Endothelial cell of umbilical vein (primary cell): ENCODE results near the gene RGL3. TPM values are rescaled to one million over a fixed set of nuclear protein-coding genes. Genes with fewer than 3 reads are reported as not detected.
A peak's percentile ranks its signal among the peaks of the same experiment; 100 is the strongest.

Experiments
- BruUV-seq: library from RNA; stranded (reverse); fragments of 400-500 nt; replicated peaks from 2 replicates; lab custom pipeline; 2021; lab: Mats Ljungman, UMichigan
- CTCF ChIA-PET: fragments of 300-600, 350-600 bp; sonication (Branson Sonifier 250); formaldehyde crosslinking; loops from one replicate; lab custom pipeline; 2021; ENCODE audit warnings: antibody characterized with exemption, inconsistent platforms; lab: Charles Lee
- POLR2A ChIA-PET: fragments of 300-600, 350-600 bp; sonication (Branson Sonifier 250); formaldehyde crosslinking; loops from one replicate; lab custom pipeline; 2021; ENCODE audit warnings: antibody characterized with exemption, inconsistent platforms; lab: Charles Lee
- DNase-seq: peaks from one replicate; pipeline ENCODE4 v3.0.0-alpha.2; 2011; ENCODE audit warnings: low read depth, low spot score
- FAIRE-seq: peaks from 2 replicates; lab custom pipeline; 2011; peaks lifted over from hg19 to GRCh38; lab: Jason Lieb, UNC
- H2AFZ ChIP-seq: 2 replicates; pipeline ENCODE4 v1.6.0; 2012; ENCODE audit warnings: low read depth, low read length, control low read depth, inconsistent platforms
- H3K27ac ChIP-seq: 2 replicates; pipeline ENCODE4 v1.5.1; 2011; ENCODE audit warnings: low read depth, mild to moderate bottlenecking, control low read depth, low read length, moderate library complexity; ENCODE audit not compliant: insufficient read depth
- H3K27me3 ChIP-seq, 2 experiments: 2 replicates each; pipeline versions ENCODE4 v1.6.0 to v1.6.1; 2011; ENCODE audit warnings: low read length in 2 of 2, mixed read lengths in 1 of 2; ENCODE audit not compliant: control insufficient read depth in 2 of 2, insufficient read depth in 2 of 2
- H3K36me3 ChIP-seq, 2 experiments: 2 replicates in 1 of 2; 3 replicates in 1 of 2; pipeline ENCODE4 v1.5.1; 2011; ENCODE audit warnings: low read length in 2 of 2, mild to moderate bottlenecking in 1 of 2, moderate library complexity in 1 of 2; ENCODE audit not compliant: control insufficient read depth in 2 of 2, insufficient read depth in 2 of 2; ENCODE audit errors: extremely low read depth in 1 of 2
- H3K4me1 ChIP-seq: 3 replicates; pipeline ENCODE4 v1.5.1; 2011; ENCODE audit warnings: mild to moderate bottlenecking, low read length; ENCODE audit not compliant: control insufficient read depth, insufficient read depth; ENCODE audit errors: extremely low read depth
- H3K4me2 ChIP-seq: 2 replicates; pipeline ENCODE4 v1.6.1; 2011; ENCODE audit warnings: low read length, control low read depth, mixed read lengths; ENCODE audit not compliant: insufficient read depth
- H3K4me3 ChIP-seq, 3 experiments: fragments of 200-600 bp in 1 of 3; sonication (generic), shearing (Covaris generic) in 1 of 3; replicated peaks in 1 of 3; 2 replicates each; pipeline ENCODE4 v1.5.1; 2011 to 2016; ENCODE audit warnings: control low read depth in 3 of 3, low read length in 3 of 3, mild to moderate bottlenecking in 2 of 3, inconsistent platforms in 1 of 3, low read depth in 1 of 3, moderate library complexity in 1 of 3; ENCODE audit not compliant: insufficient read depth in 1 of 3
- H3K79me2 ChIP-seq: 2 replicates; pipeline ENCODE4 v1.6.0; 2012; ENCODE audit warnings: low read length, inconsistent platforms; ENCODE audit not compliant: control insufficient read depth, insufficient read depth
- H3K9ac ChIP-seq: replicated peaks from 2 replicates; pipeline ENCODE3; 2011; ENCODE audit warnings: low read length, control low read depth; ENCODE audit not compliant: insufficient read depth; ENCODE audit errors: extremely low read depth
- H3K9me1 ChIP-seq: replicated peaks from 3 replicates; pipeline ENCODE4 v1.6.0; 2011; ENCODE audit warnings: mild to moderate bottlenecking, low read length; ENCODE audit not compliant: control insufficient read depth, insufficient read depth; ENCODE audit errors: extremely low read depth
- H3K9me3 ChIP-seq: replicated peaks from 2 replicates; pipeline ENCODE4 v1.5.1; 2012; ENCODE audit warnings: low read length, inconsistent platforms; ENCODE audit not compliant: control insufficient read depth, insufficient read depth
- H4K20me1 ChIP-seq: replicated peaks from 2 replicates; pipeline ENCODE3; 2011; ENCODE audit warnings: mild to moderate bottlenecking, low read length; ENCODE audit not compliant: control insufficient read depth, insufficient read depth; ENCODE audit errors: extremely low read depth
- CTCF ChIP-seq, 2 donors: IDR thresholded peaks; 1 replicate in 1 of 2; 2 replicates in 1 of 2; pipeline ENCODE4 v1.5.1; 2011; ENCODE audit warnings: low read length in 2 of 2, mild to moderate bottlenecking in 2 of 2, moderate library complexity in 2 of 2, control low read depth in 1 of 2, inconsistent platforms in 1 of 2, low read depth in 1 of 2; ENCODE audit not compliant: insufficient read depth in 1 of 2; ENCODE audit errors: extremely low read depth in 1 of 2
- EZH2 ChIP-seq: IDR thresholded peaks from 2 replicates; pipeline ENCODE4 v1.6.1; 2012; ENCODE audit warnings: borderline replicate concordance, low read depth, mild to moderate bottlenecking, moderate library complexity, low read length, inconsistent platforms; ENCODE audit not compliant: severe bottlenecking
- FOS ChIP-seq: IDR thresholded peaks from 2 replicates; pipeline ENCODE4 v1.6.1; 2011; ENCODE audit warnings: mild to moderate bottlenecking, low read length, moderate library complexity, borderline replicate concordance; ENCODE audit not compliant: insufficient read depth
- MYC ChIP-seq: IDR thresholded peaks from one replicate; pipeline ENCODE4 v1.6.1; 2011; ENCODE audit warnings: mild to moderate bottlenecking, low read depth, low read length
- POLR2AphosphoS5 ChIP-seq: IDR thresholded peaks from 2 replicates; pipeline ENCODE4 v1.6.1; 2012; ENCODE audit warnings: low read depth, mild to moderate bottlenecking, control low read depth, low read length, moderate library complexity; ENCODE audit not compliant: insufficient read depth
- dilution Hi-C: fragments of 300-500 bp; cut with MboI; formaldehyde crosslinking; loops from one replicate; pipeline ENCODE4 v1.15.0; 2019; ENCODE audit warnings: low sequenced_read_pairs; ENCODE audit not compliant: extremely low pct_ligation_motif_present
- intact Hi-C: fragments of 100-400 bp; cut with micrococcal nuclease; formaldehyde crosslinking; loops from one replicate; pipeline ENCODE4 v1.10.0; 2022
- polyA plus RNA-seq, 4 experiments: library from polyadenylated mRNA; depleted of rRNA in 3 of 4; stranded (reverse) in 3 of 4; unstranded in 1 of 4; fragments of >200 nt; gene quantifications; 2 replicates each; pipeline versions ENCODE4 v1.2.1 to v1.2.3, GENCODE V29; 2011 to 2012; ENCODE audit warnings: missing spikeins in 1 of 4
- total RNA-seq: library from RNA; stranded (reverse); gene quantifications from 2 replicates; pipeline ENCODE4 v1.2.3, GENCODE V29; 2021

Gene RGL3
- total and polyA plus RNA-seq, 2 donors (not counting 3 experiments of a cell fraction or from before 2014, with no cell fraction given): 0.23 to 5.2 TPM

GRCh38 chr19:11382898-11383705 lies 36.0 kb downstream of the RGL3 start:
- H3K27me3 ChIP-seq: no peaks in the 10 kb centered on the region
- H3K4me3 ChIP-seq: peak overlapping the region; percentile 7 to 46 (median 35)
- dilution Hi-C loops (no loop called here), intact Hi-C loops (loop anchor here (5.0 kb wide), 1 partner anchor 39 kb away; no protein-coding TSS in a partner anchor)
- H3K4me1 ChIP-seq: peaks cover 28% of the 10 kb centered on the region
- TF ChIP-seq MYC (no peak), EZH2 (no peak), CTCF (IDR thresholded peaks at IDR 0.05; ENCODE audit: extremely low read depth in 1 of 2, insufficient read depth in 1 of 2, low read depth in 1 of 2, low read length in 2 of 2) (peak; percentile 72 to 87), POLR2AphosphoS5 (no peak), FOS (no peak)
- POLR2A ChIA-PET: interaction anchor here (0.6 to 0.8 kb wide), 3 partner anchors 43 to 82 kb away, joined by 3 to 9 read pairs (median 6); no protein-coding TSS in a partner anchor
- CTCF ChIA-PET: interaction anchor here (0.7 to 5.5 kb wide), 17 partner anchors 9 to 99 kb away, joined by 3 to 55 read pairs (median 5); partner anchors contain the start of genes CCDC159, ODAD3, PRKCSH and RAB3D
- no peaks in the 10 kb centered on the region for H4K20me1 ChIP-seq
- H3K4me2 ChIP-seq: peak overlapping the region; percentile 67
- no peaks in the 10 kb centered on the region for H3K9me1 ChIP-seq
- peak overlapping the region; percentile 23 for H2AFZ ChIP-seq
- no peak overlapping the region for H3K27ac ChIP-seq
- FAIRE-seq (peak; percentile 28), DNase-seq (peak; percentile 28)
- H3K36me3 ChIP-seq: no peaks in the 10 kb centered on the region
- peaks cover 4% of the 10 kb centered on the region for H3K79me2 ChIP-seq
- no peaks in the 10 kb centered on the region for H3K9me3 ChIP-seq
- peak overlapping the region; percentile 17 for H3K9ac ChIP-seq
- BruUV-seq: no TSS peak
